HG02884 (cell line): ENCODE data around the gene HSBP1L1.
A peak's percentile ranks its signal among the peaks of the same experiment; 100 is the strongest.

ENCODE experiments used
- ATAC-seq: cut with Tn5 transposase; IDR thresholded peaks from one replicate; pipeline ENCODE4 v1.9.1; 2021; ENCODE audit warnings: mild to moderate bottlenecking, moderate library complexity; ENCODE audit not compliant: unreplicated experiment

Gene HSBP1L1

GRCh38 chr18:79964330-79965118 is at the start of gene HSBP1L1:
HSBP1L1 (plus strand) TSS chr18:79964643; CDS start chr18:79964736, 93 bp downstream.
- peak; percentile 59 for ATAC-seq

- no peak for ATAC-seq
Observed at GRCh38 chr18:79915161-79916127, 49.0 kb upstream of the HSBP1L1 start.

- no peak for ATAC-seq
Observed at GRCh38 chr18:79916128-79916494, 48.3 kb upstream of the HSBP1L1 start.

GRCh38 chr18:79916546-79917168 is 47.8 kb upstream of the HSBP1L1 start:
- ATAC-seq = no peak

- ATAC-seq = no peak
Observed at GRCh38 chr18:79917169-79917852, 47.1 kb upstream of the HSBP1L1 start.

- ATAC-seq = no peak
Observed at GRCh38 chr18:79917853-79918614, 46.4 kb upstream of the HSBP1L1 start.

- no peak for ATAC-seq
Observed at GRCh38 chr18:79918615-79919011, 45.8 kb upstream of the HSBP1L1 start.

- no peak for ATAC-seq
Observed at GRCh38 chr18:79919089-79919488, 45.4 kb upstream of the HSBP1L1 start.

- ATAC-seq = no peak
Observed at GRCh38 chr18:79921984-79922965, 42.2 kb upstream of the HSBP1L1 start.

- no peak for ATAC-seq
Observed at GRCh38 chr18:79922971-79923411, 41.5 kb upstream of the HSBP1L1 start.

- no peak for ATAC-seq
Observed at GRCh38 chr18:79923896-79924585, 40.4 kb upstream of the HSBP1L1 start.

GRCh38 chr18:79924814-79925731 is 39.4 kb upstream of the HSBP1L1 start:
- ATAC-seq = no peak

GRCh38 chr18:79926306-79926705 is 38.1 kb upstream of the HSBP1L1 start:
- ATAC-seq = no peak

- no peak for ATAC-seq
Observed at GRCh38 chr18:79926715-79927606, 37.5 kb upstream of the HSBP1L1 start.

GRCh38 chr18:79927607-79928562 is 36.6 kb upstream of the HSBP1L1 start:
- ATAC-seq = no peak
